Trophoblast cell (in vitro differentiated cells and primary cell): ENCODE measurements around the gene ATP5MC2.

Source experiments
- DNase-seq, 2 donors: peaks; one replicate each; pipeline ENCODE4 v3.0.0-alpha.2; 2016
- H2AFZ ChIP-seq: 2 replicates; pipeline ENCODE4 v1.6.1; 2013; ENCODE audit warnings: low read length, moderate library complexity, mild to moderate bottlenecking; ENCODE audit not compliant: insufficient read depth, poor library complexity
- H2AK5ac ChIP-seq: 2 replicates; pipeline ENCODE4 v1.6.1; 2013; ENCODE audit warnings: mild to moderate bottlenecking, low read length
- H2BK120ac ChIP-seq: 2 replicates; pipeline ENCODE4 v1.6.1; 2013; ENCODE audit warnings: low read length, mild to moderate bottlenecking, moderate library complexity; ENCODE audit not compliant: insufficient read depth, poor library complexity
- H2BK12ac ChIP-seq: 2 replicates; pipeline ENCODE4 v1.6.1; 2013; ENCODE audit warnings: mild to moderate bottlenecking, low read length, moderate library complexity
- H2BK5ac ChIP-seq: 2 replicates; pipeline ENCODE4 v1.6.1; 2013; ENCODE audit warnings: low read length, low read depth, moderate library complexity, mild to moderate bottlenecking; ENCODE audit not compliant: poor library complexity
- H3K14ac ChIP-seq: 2 replicates; pipeline ENCODE4 v1.6.1; 2013; ENCODE audit warnings: mild to moderate bottlenecking, low read length
- H3K18ac ChIP-seq: 2 replicates; pipeline ENCODE4 v1.6.1; 2013; ENCODE audit warnings: mild to moderate bottlenecking, low read length
- H3K23ac ChIP-seq: 2 replicates; pipeline ENCODE4 v1.6.1; 2013; ENCODE audit warnings: low read length
- H3K27ac ChIP-seq: 2 replicates; pipeline ENCODE4 v1.5.1; 2013; ENCODE audit warnings: low read depth, mild to moderate bottlenecking, inconsistent platforms, low read length, moderate library complexity
- H3K27me3 ChIP-seq: 2 replicates; pipeline ENCODE4 v1.6.1; 2013; ENCODE audit warnings: inconsistent platforms, mild to moderate bottlenecking, low read length, moderate library complexity; ENCODE audit not compliant: insufficient read depth
- H3K36me3 ChIP-seq, 2 experiments: 1 replicate in 1 of 2; 2 replicates in 1 of 2; pipeline ENCODE4 v1.6.1; 2013; ENCODE audit warnings: low read length in 2 of 2, mild to moderate bottlenecking in 2 of 2, moderate library complexity in 1 of 2; ENCODE audit not compliant: insufficient read depth in 2 of 2, control insufficient read depth in 1 of 2
- H3K4ac ChIP-seq: 2 replicates; pipeline ENCODE4 v1.6.1; 2013; ENCODE audit warnings: low read depth, mild to moderate bottlenecking, low read length, moderate library complexity
- H3K4me1 ChIP-seq, 2 experiments: 1 replicate in 1 of 2; 2 replicates in 1 of 2; pipeline ENCODE4 v1.6.1; 2013; ENCODE audit warnings: low read length in 2 of 2, mild to moderate bottlenecking in 2 of 2, moderate library complexity in 1 of 2; ENCODE audit not compliant: insufficient read depth in 2 of 2, control insufficient read depth in 1 of 2
- H3K4me2 ChIP-seq: 2 replicates; pipeline ENCODE4 v1.6.1; 2013; ENCODE audit warnings: inconsistent platforms, mild to moderate bottlenecking, low read length, moderate library complexity
- H3K4me3 ChIP-seq: 2 replicates; pipeline ENCODE4 v1.5.1; 2013; ENCODE audit warnings: mild to moderate bottlenecking, low read depth, low read length, inconsistent platforms
- H3K79me1 ChIP-seq: one replicate; pipeline ENCODE4 v1.6.1; 2013; ENCODE audit warnings: low read length
- H3K79me2 ChIP-seq: 2 replicates; pipeline ENCODE4 v1.6.1; 2013; ENCODE audit warnings: low read length, mild to moderate bottlenecking; ENCODE audit not compliant: control insufficient read depth, insufficient read depth, poor library complexity
- H3K9ac ChIP-seq: 2 replicates; pipeline ENCODE4 v1.6.1; 2013; ENCODE audit warnings: mild to moderate bottlenecking, low read length
- H3K9me3 ChIP-seq: 2 replicates; pipeline ENCODE4 v1.6.1; 2013; ENCODE audit warnings: low read depth, mild to moderate bottlenecking, control low read depth, inconsistent platforms, low read length; ENCODE audit not compliant: insufficient read depth
- H4K12ac ChIP-seq: 2 replicates; pipeline ENCODE4 v1.6.1; 2013; ENCODE audit warnings: low read depth, mild to moderate bottlenecking, low read length, moderate library complexity
- H4K8ac ChIP-seq: 2 replicates; pipeline ENCODE4 v1.6.1; 2013; ENCODE audit warnings: low read depth, mild to moderate bottlenecking, low read length, moderate library complexity
- H4K91ac ChIP-seq: one replicate; pipeline ENCODE4 v1.6.1; 2013; ENCODE audit warnings: low read depth, mild to moderate bottlenecking, low read length, moderate library complexity
- WGBS: extraction: QIAGEN DNeasy Blood & Tissue Kit; methylation state at CpG from one replicate; pipeline ENCODE4 v1.1.7; 2013; ENCODE audit warnings: missing lambda C conversion rate; ENCODE audit not compliant: insufficient read length, insufficient coverage; ENCODE audit errors: extremely low coverage; 5-methylcytosine and 5-hydroxymethylcytosine counted together

Gene ATP5MC2

DNA sequence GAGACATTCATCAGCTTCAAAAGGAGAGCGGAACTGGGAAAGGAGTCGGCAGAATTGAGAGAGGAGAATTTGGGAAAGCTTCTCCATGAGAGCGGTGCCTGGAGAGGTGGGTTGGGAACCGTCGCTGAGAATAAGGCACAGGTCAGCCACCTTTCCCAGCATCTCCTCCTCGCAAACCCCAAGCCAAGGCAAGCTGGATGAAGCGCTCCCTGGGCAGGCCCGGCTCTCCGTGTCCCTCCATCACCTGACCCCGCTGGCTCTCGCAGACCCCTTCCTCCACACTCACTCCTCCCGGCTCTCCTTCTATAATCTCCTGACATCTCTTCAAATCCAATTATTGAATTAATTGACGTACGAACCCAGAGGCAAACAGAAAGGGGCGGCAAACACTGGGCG lies 18.9 kb upstream of the ATP5MC2 start:
- no peak for DNase-seq
- Histone ChIP-seq H4K12ac (no peak overlapping the region), H3K23ac (no peak overlapping the region), H2AK5ac (no peak overlapping the region), H4K8ac (no peak overlapping the region), H3K14ac (no peak overlapping the region), H2AFZ (no peak overlapping the region), H3K27me3 (peaks cover 40% of the 10 kb centered on the region), H3K9me3 (peaks cover 1% of the 10 kb centered on the region), H3K4me2 (peak overlapping the region; percentile 54), H3K9ac (no peak overlapping the region), H4K91ac (no peak overlapping the region), H2BK5ac (no peak overlapping the region), H3K4me1 (peaks cover 3 to 6% of the 10 kb centered on the region in 2 experiments), H2BK12ac (no peak overlapping the region), H2BK120ac (no peak overlapping the region), H3K4me3 (no peak overlapping the region), H3K36me3 (no peaks in the 10 kb centered on the region), H3K79me2 (no peaks in the 10 kb centered on the region), H3K18ac (no peak overlapping the region), H3K27ac (no peak overlapping the region), H3K79me1 (no peaks in the 10 kb centered on the region), H3K4ac (no peak overlapping the region)
- no CpG with 5 or more reads among the region's 16 CpGs for WGBS

DNA sequence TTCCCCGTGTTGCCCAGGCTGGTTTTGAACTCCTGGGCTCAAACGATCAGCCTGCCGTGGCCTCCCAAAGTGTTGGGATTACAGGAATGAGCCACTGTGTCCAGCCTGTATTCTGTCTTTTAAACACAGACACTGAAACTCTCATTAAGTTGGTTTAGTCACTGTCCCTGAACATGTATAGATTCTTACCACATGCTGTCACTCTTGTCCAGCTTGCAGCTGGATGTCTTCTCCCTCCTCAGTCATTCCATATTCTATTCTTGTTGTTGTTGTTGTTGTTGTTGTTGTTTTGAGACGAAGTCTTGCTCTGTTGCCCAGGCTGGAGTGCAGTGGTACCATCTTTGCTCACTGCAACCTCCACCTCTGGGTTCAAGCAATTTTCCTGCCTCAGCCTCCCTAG lies 12.3 kb upstream of the ATP5MC2 start:
- H3K27me3 ChIP-seq = no peaks in the 10 kb centered on the region
- H3K4me2 ChIP-seq = no peak overlapping the region
- no peak overlapping the region for H4K12ac ChIP-seq
- H3K4ac ChIP-seq = no peak overlapping the region
- H3K79me2 ChIP-seq = no peaks in the 10 kb centered on the region
- no peak overlapping the region for H2BK120ac ChIP-seq
- H3K4me1 ChIP-seq = no peaks in the 10 kb centered on the region
- H3K4me3 ChIP-seq = no peak overlapping the region
- H3K23ac ChIP-seq = no peak overlapping the region
- no peak overlapping the region for H3K9ac ChIP-seq
- H2AK5ac ChIP-seq = no peak overlapping the region
- no peak overlapping the region for H2AFZ ChIP-seq
- WGBS = no CpG with 5 or more reads among the region's 4 CpGs
- DNase-seq = peak in 1 of 2 donors; percentile 24
- H3K36me3 ChIP-seq = no peaks in the 10 kb centered on the region
- H2BK5ac ChIP-seq = no peak overlapping the region
- H3K79me1 ChIP-seq = no peaks in the 10 kb centered on the region
- no peak overlapping the region for H4K91ac ChIP-seq
- no peak overlapping the region for H3K27ac ChIP-seq
- H4K8ac ChIP-seq = no peak overlapping the region
- no peaks in the 10 kb centered on the region for H3K9me3 ChIP-seq
- no peak overlapping the region for H3K18ac ChIP-seq
- H3K14ac ChIP-seq = no peak overlapping the region
- no peak overlapping the region for H2BK12ac ChIP-seq

DNA sequence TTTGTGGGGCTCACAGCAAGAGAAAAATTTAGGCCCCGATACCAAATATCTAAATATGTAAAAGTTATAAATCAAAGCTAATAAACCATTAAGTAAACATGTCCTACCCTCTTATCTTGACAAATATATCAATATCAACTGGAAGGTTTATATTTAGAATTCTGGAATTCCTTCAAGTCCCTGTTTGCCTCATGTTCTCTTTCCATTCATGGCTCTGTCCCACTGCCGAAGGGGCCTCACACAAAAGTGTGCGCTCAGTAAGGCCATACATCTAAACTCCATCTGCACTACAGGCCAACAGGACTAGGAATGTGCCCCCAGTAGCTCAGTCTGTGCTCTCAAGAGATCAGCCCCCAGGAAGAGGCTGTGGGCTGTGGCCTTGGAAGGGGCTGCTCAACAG lies 10.6 kb upstream of the ATP5MC2 start:
- H2AK5ac ChIP-seq = no peak overlapping the region
- H3K4ac ChIP-seq = no peak overlapping the region

DNA sequence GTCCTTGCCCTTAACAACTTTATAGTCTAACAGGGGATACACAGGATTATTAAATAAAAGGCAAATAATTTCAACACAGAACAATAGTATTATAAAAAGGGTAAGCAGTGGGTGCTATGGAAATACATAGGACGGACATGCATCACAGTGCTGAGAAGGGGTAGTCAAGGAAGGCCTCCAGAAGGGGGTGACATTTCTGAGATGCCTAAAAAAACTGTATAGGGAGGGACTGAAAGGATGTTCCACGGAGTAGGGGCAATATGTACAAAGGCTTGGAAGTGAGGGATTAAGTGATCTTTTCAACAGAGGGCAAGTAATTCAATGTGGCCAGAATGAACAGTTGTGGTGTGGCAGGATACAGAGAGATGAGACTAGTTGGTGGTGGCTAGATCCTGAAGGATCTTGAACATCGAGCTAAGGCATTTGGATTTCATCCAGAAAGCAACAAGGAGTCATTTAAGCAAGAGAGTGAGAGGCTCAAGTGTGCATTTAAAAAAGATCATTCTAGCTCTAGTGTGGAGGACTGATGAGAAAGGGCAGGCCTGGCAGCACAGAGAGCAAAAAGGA lies 8.9 kb upstream of the ATP5MC2 start:
- no peak for DNase-seq
- Histone ChIP-seq H2BK12ac (no peak overlapping the region), H4K8ac (no peak overlapping the region), H3K4me1 (no peaks in the 10 kb centered on the region), H3K79me1 (no peaks in the 10 kb centered on the region), H3K9ac (no peak overlapping the region), H3K27me3 (no peaks in the 10 kb centered on the region), H3K14ac (no peak overlapping the region), H2AFZ (no peak overlapping the region), H2BK120ac (no peak overlapping the region), H3K4ac (no peak overlapping the region), H3K36me3 (no peaks in the 10 kb centered on the region), H4K12ac (no peak overlapping the region), H2AK5ac (no peak overlapping the region), H2BK5ac (no peak overlapping the region), H3K4me3 (no peak overlapping the region), H3K23ac (no peak overlapping the region), H3K79me2 (no peaks in the 10 kb centered on the region), H3K27ac (no peak overlapping the region), H3K4me2 (no peak overlapping the region), H4K91ac (no peak overlapping the region), H3K9me3 (no peaks in the 10 kb centered on the region), H3K18ac (no peak overlapping the region)
- no CpG with 5 or more reads among the region's 3 CpGs for WGBS

More for the DNA sequence above, 10.6 kb upstream of the ATP5MC2 start:
- Histone ChIP-seq H4K8ac (no peak overlapping the region), H2AFZ (no peak overlapping the region), H2BK12ac (no peak overlapping the region), H2BK120ac (no peak overlapping the region), H3K79me2 (no peaks in the 10 kb centered on the region), H3K36me3 (no peaks in the 10 kb centered on the region), H3K27me3 (no peaks in the 10 kb centered on the region), H3K9me3 (no peaks in the 10 kb centered on the region), H3K23ac (peak overlapping the region; percentile 95), H3K79me1 (no peaks in the 10 kb centered on the region), H3K18ac (no peak overlapping the region), H4K91ac (no peak overlapping the region), H3K27ac (no peak overlapping the region), H3K14ac (no peak overlapping the region), H3K4me1 (no peaks in the 10 kb centered on the region), H4K12ac (no peak overlapping the region), H3K4me2 (no peak overlapping the region), H2BK5ac (no peak overlapping the region), H3K9ac (no peak overlapping the region), H3K4me3 (no peak overlapping the region)
- no peak for DNase-seq
- WGBS = no CpG with 5 or more reads among the region's 3 CpGs
